Endothelial cell of umbilical vein (primary cell): ENCODE data around the gene SHISA7. TPM values are rescaled to one million over a fixed set of nuclear protein-coding genes. Genes with fewer than 3 reads are reported as not detected.

Experiments used
- BruUV-seq: library from RNA; stranded (reverse); fragments of 400-500 nt; replicated peaks from 2 replicates; lab custom pipeline; 2021; lab: Mats Ljungman, UMichigan
- CTCF ChIA-PET: fragments of 300-600, 350-600 bp; sonication (Branson Sonifier 250); formaldehyde crosslinking; loops from one replicate; lab custom pipeline; 2021; ENCODE audit warnings: antibody characterized with exemption, inconsistent platforms; lab: Charles Lee
- POLR2A ChIA-PET: fragments of 300-600, 350-600 bp; sonication (Branson Sonifier 250); formaldehyde crosslinking; loops from one replicate; lab custom pipeline; 2021; ENCODE audit warnings: antibody characterized with exemption, inconsistent platforms; lab: Charles Lee
- DNase-seq: peaks from one replicate; pipeline ENCODE4 v3.0.0-alpha.2; 2011; ENCODE audit warnings: low read depth, low spot score
- FAIRE-seq: peaks from 2 replicates; lab custom pipeline; 2011; peaks lifted over from hg19 to GRCh38; lab: Jason Lieb, UNC
- H2AFZ ChIP-seq: 2 replicates; pipeline ENCODE4 v1.6.0; 2012; ENCODE audit warnings: low read depth, low read length, control low read depth, inconsistent platforms
- H3K27ac ChIP-seq: 2 replicates; pipeline ENCODE4 v1.5.1; 2011; ENCODE audit warnings: low read depth, mild to moderate bottlenecking, control low read depth, low read length, moderate library complexity; ENCODE audit not compliant: insufficient read depth
- H3K27me3 ChIP-seq, 2 experiments: 2 replicates each; pipeline versions ENCODE4 v1.6.0 to v1.6.1; 2011; ENCODE audit warnings: low read length in 2 of 2, mixed read lengths in 1 of 2; ENCODE audit not compliant: control insufficient read depth in 2 of 2, insufficient read depth in 2 of 2
- H3K36me3 ChIP-seq, 2 experiments: 2 replicates in 1 of 2; 3 replicates in 1 of 2; pipeline ENCODE4 v1.5.1; 2011; ENCODE audit warnings: low read length in 2 of 2, mild to moderate bottlenecking in 1 of 2, moderate library complexity in 1 of 2; ENCODE audit not compliant: control insufficient read depth in 2 of 2, insufficient read depth in 2 of 2; ENCODE audit errors: extremely low read depth in 1 of 2
- H3K4me1 ChIP-seq: 3 replicates; pipeline ENCODE4 v1.5.1; 2011; ENCODE audit warnings: mild to moderate bottlenecking, low read length; ENCODE audit not compliant: control insufficient read depth, insufficient read depth; ENCODE audit errors: extremely low read depth
- H3K4me2 ChIP-seq: 2 replicates; pipeline ENCODE4 v1.6.1; 2011; ENCODE audit warnings: low read length, control low read depth, mixed read lengths; ENCODE audit not compliant: insufficient read depth
- H3K4me3 ChIP-seq, 3 experiments: fragments of 200-600 bp in 1 of 3; sonication (generic), shearing (Covaris generic) in 1 of 3; replicated peaks in 1 of 3; 2 replicates each; pipeline ENCODE4 v1.5.1; 2011 to 2016; ENCODE audit warnings: control low read depth in 3 of 3, low read length in 3 of 3, mild to moderate bottlenecking in 2 of 3, inconsistent platforms in 1 of 3, low read depth in 1 of 3, moderate library complexity in 1 of 3; ENCODE audit not compliant: insufficient read depth in 1 of 3
- H3K79me2 ChIP-seq: 2 replicates; pipeline ENCODE4 v1.6.0; 2012; ENCODE audit warnings: low read length, inconsistent platforms; ENCODE audit not compliant: control insufficient read depth, insufficient read depth
- H3K9ac ChIP-seq: replicated peaks from 2 replicates; pipeline ENCODE3; 2011; ENCODE audit warnings: low read length, control low read depth; ENCODE audit not compliant: insufficient read depth; ENCODE audit errors: extremely low read depth
- H3K9me1 ChIP-seq: replicated peaks from 3 replicates; pipeline ENCODE4 v1.6.0; 2011; ENCODE audit warnings: mild to moderate bottlenecking, low read length; ENCODE audit not compliant: control insufficient read depth, insufficient read depth; ENCODE audit errors: extremely low read depth
- H3K9me3 ChIP-seq: replicated peaks from 2 replicates; pipeline ENCODE4 v1.5.1; 2012; ENCODE audit warnings: low read length, inconsistent platforms; ENCODE audit not compliant: control insufficient read depth, insufficient read depth
- H4K20me1 ChIP-seq: replicated peaks from 2 replicates; pipeline ENCODE3; 2011; ENCODE audit warnings: mild to moderate bottlenecking, low read length; ENCODE audit not compliant: control insufficient read depth, insufficient read depth; ENCODE audit errors: extremely low read depth
- EZH2 ChIP-seq: IDR thresholded peaks from 2 replicates; pipeline ENCODE4 v1.6.1; 2012; ENCODE audit warnings: borderline replicate concordance, low read depth, mild to moderate bottlenecking, moderate library complexity, low read length, inconsistent platforms; ENCODE audit not compliant: severe bottlenecking
- FOS ChIP-seq: IDR thresholded peaks from 2 replicates; pipeline ENCODE4 v1.6.1; 2011; ENCODE audit warnings: mild to moderate bottlenecking, low read length, moderate library complexity, borderline replicate concordance; ENCODE audit not compliant: insufficient read depth
- GATA2 ChIP-seq: IDR thresholded peaks from 2 replicates; pipeline ENCODE4 v1.7.0; 2011; ENCODE audit warnings: low read depth, mild to moderate bottlenecking, moderate library complexity, mixed read lengths, low read length; ENCODE audit not compliant: insufficient read length, insufficient read depth
- JUN ChIP-seq: IDR thresholded peaks from 2 replicates; pipeline ENCODE4 v1.6.1; 2011; ENCODE audit warnings: borderline replicate concordance, low read depth; ENCODE audit not compliant: insufficient read length, insufficient read depth
- MYC ChIP-seq: IDR thresholded peaks from one replicate; pipeline ENCODE4 v1.6.1; 2011; ENCODE audit warnings: mild to moderate bottlenecking, low read depth, low read length
- POLR2A ChIP-seq: IDR thresholded peaks from 2 replicates; pipeline ENCODE4 v1.6.1; 2012; ENCODE audit warnings: low read depth, mild to moderate bottlenecking, control low read depth, low read length
- POLR2AphosphoS5 ChIP-seq: IDR thresholded peaks from 2 replicates; pipeline ENCODE4 v1.6.1; 2012; ENCODE audit warnings: low read depth, mild to moderate bottlenecking, control low read depth, low read length, moderate library complexity; ENCODE audit not compliant: insufficient read depth
- dilution Hi-C: fragments of 300-500 bp; cut with MboI; formaldehyde crosslinking; loops from one replicate; pipeline ENCODE4 v1.15.0; 2019; ENCODE audit warnings: low sequenced_read_pairs; ENCODE audit not compliant: extremely low pct_ligation_motif_present
- intact Hi-C: fragments of 100-400 bp; cut with micrococcal nuclease; formaldehyde crosslinking; loops from one replicate; pipeline ENCODE4 v1.10.0; 2022
- polyA plus RNA-seq, 4 experiments: library from polyadenylated mRNA; depleted of rRNA in 3 of 4; stranded (reverse) in 3 of 4; unstranded in 1 of 4; fragments of >200 nt; gene quantifications; 2 replicates each; pipeline versions ENCODE4 v1.2.1 to v1.2.3, GENCODE V29; 2011 to 2012; ENCODE audit warnings: missing spikeins in 1 of 4
- total RNA-seq: library from RNA; stranded (reverse); gene quantifications from 2 replicates; pipeline ENCODE4 v1.2.3, GENCODE V29; 2021
- TF ChIP-seq, protein P1 (sequence below): IDR thresholded peaks from 2 replicates; pipeline ENCODE4 v1.6.1; 2011; ENCODE audit not compliant: insufficient read depth, insufficient read length
- TF ChIP-seq, protein P2 (sequence below), 2 donors: IDR thresholded peaks; 1 replicate in 1 of 2; 2 replicates in 1 of 2; pipeline ENCODE4 v1.5.1; 2011; ENCODE audit warnings: low read length in 2 of 2, mild to moderate bottlenecking in 2 of 2, moderate library complexity in 2 of 2, control low read depth in 1 of 2, inconsistent platforms in 1 of 2, low read depth in 1 of 2; ENCODE audit not compliant: insufficient read depth in 1 of 2; ENCODE audit errors: extremely low read depth in 1 of 2

Gene SHISA7
- total and polyA plus RNA-seq, 2 donors (not counting 3 experiments of a cell fraction or from before 2014, with no cell fraction given), result not detected

DNA sequence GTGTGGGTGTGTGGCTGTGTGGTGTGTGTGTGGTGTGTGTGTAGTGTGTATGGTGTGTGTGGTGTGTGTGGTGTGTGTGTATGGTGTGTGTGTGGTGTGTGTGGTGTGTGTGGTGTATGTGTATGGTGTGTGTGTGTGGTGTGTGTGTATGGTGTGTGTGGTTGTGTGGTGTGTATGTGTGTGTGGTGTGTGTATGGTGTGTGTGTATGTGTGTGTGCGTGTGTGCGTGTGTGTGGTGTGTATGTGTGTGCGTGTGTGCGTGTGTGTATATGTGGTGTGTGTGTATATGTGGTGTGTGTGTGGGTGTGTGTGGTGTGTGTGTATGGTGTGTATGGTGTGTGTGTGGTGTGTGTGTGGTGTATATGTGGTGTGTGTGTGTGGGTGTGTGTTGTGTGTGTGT lies 8.1 kb downstream of the SHISA7 start:
- CTCF ChIA-PET, result no interaction called here
- TF ChIP-seq MYC, result no peak
- no peak overlapping the region for H2AFZ ChIP-seq
- FAIRE-seq (no peak), DNase-seq (no peak)
- no TSS peak for BruUV-seq
- H3K9ac ChIP-seq, result no peak overlapping the region
- dilution Hi-C loops, result no loop called here
- H3K27me3 ChIP-seq, result peaks cover 6 to 9% of the 10 kb centered on the region in 2 experiments
- no peak overlapping the region for H3K4me3 ChIP-seq
- H3K27ac ChIP-seq, result no peak overlapping the region
- no peaks in the 10 kb centered on the region for H4K20me1 ChIP-seq
- no peaks in the 10 kb centered on the region for H3K79me2 ChIP-seq
- H3K36me3 ChIP-seq, result no peaks in the 10 kb centered on the region
- POLR2A ChIA-PET, result interaction anchor here (0.7 kb wide), 1 partner anchor 138 kb away, joined by 3 read pairs; no protein-coding TSS in a partner anchor
- no peaks in the 10 kb centered on the region for H3K9me3 ChIP-seq
- no peaks in the 10 kb centered on the region for H3K9me1 ChIP-seq
- H3K4me2 ChIP-seq, result no peak overlapping the region
- intact Hi-C loops, result no loop called here
- H3K4me1 ChIP-seq, result no peaks in the 10 kb centered on the region

DNA sequence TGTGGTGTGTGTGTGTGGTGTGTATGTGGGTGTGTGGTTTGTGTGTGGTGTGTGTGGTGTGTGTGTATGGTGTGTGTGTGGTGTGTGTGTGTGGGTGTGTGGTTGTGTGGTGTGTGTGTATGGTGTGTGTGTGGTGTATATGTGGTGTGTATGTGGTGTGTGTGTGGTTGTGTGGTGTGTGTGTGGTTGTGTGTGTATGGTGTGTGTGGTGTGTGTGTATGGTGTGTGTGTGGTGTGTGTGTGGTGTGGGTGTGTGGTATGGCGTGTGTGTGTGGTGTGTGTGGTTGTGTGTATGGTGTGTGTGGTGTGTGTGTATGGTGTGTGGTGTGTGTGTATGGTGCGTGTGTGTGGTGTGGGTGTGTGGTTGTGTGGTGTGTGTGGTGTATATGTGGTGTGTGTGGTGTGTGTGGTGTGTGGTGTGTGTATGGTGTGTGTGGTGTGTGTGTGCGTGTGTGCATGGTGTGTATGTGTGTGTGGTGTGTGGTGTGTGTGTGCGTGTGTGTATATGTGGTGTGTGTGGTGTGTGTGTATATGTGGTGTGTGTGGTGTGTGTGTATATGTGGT lies 8.7 kb downstream of the SHISA7 start:
- BruUV-seq, result no TSS peak
- POLR2A ChIA-PET, result no interaction called here
- FAIRE-seq (no peak), DNase-seq (no peak)
- Histone ChIP-seq H3K9me1 (no peaks in the 10 kb centered on the region), H3K9ac (no peak overlapping the region), H3K79me2 (no peaks in the 10 kb centered on the region), H3K4me2 (no peak overlapping the region), H4K20me1 (no peaks in the 10 kb centered on the region), H3K27me3 (peaks cover 4 to 7% of the 10 kb centered on the region in 2 experiments), H3K36me3 (no peaks in the 10 kb centered on the region), H3K4me1 (no peaks in the 10 kb centered on the region), H3K9me3 (no peaks in the 10 kb centered on the region), H2AFZ (no peak overlapping the region), H3K27ac (no peak overlapping the region), H3K4me3 (no peak overlapping the region)
- dilution Hi-C loops (no loop called here), intact Hi-C loops (no loop called here)
- no peak for TF ChIP-seq POLR2A
- TF ChIP-seq MYC, result no peak
- no peak for TF ChIP-seq POLR2AphosphoS5
- TF ChIP-seq, protein P1, sequence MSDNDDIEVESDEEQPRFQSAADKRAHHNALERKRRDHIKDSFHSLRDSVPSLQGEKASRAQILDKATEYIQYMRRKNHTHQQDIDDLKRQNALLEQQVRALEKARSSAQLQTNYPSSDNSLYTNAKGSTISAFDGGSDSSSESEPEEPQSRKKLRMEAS, result no peak
- no peak for TF ChIP-seq GATA2
- TF ChIP-seq, protein P2, sequence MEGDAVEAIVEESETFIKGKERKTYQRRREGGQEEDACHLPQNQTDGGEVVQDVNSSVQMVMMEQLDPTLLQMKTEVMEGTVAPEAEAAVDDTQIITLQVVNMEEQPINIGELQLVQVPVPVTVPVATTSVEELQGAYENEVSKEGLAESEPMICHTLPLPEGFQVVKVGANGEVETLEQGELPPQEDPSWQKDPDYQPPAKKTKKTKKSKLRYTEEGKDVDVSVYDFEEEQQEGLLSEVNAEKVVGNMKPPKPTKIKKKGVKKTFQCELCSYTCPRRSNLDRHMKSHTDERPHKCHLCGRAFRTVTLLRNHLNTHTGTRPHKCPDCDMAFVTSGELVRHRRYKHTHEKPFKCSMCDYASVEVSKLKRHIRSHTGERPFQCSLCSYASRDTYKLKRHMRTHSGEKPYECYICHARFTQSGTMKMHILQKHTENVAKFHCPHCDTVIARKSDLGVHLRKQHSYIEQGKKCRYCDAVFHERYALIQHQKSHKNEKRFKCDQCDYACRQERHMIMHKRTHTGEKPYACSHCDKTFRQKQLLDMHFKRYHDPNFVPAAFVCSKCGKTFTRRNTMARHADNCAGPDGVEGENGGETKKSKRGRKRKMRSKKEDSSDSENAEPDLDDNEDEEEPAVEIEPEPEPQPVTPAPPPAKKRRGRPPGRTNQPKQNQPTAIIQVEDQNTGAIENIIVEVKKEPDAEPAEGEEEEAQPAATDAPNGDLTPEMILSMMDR (IDR thresholded peaks at IDR 0.05; ENCODE audit: extremely low read depth in 1 of 2, insufficient read depth in 1 of 2, low read depth in 1 of 2, low read length in 2 of 2), result no peak
- no peak for TF ChIP-seq EZH2
- no peak for TF ChIP-seq JUN
- no peak for TF ChIP-seq FOS
- CTCF ChIA-PET, result no interaction called here
